ENCODE data around the gene P4HTM.

GRCh38 chr3:49015765-49016164, 25.7 kb downstream of the P4HTM start:
- no peak for TF ChIP-seq POLR2AphosphoS5 (IDR thresholded peaks at IDR 0.05; ENCODE audit: low read depth)
- no peak for TF ChIP-seq CTCF (IDR thresholded peaks at IDR 0.05; ENCODE audit: insufficient read depth, low read length)
- TF ChIP-seq REST (IDR thresholded peaks at IDR 0.05; ENCODE audit: insufficient replicate concordance, low read depth) = no peak
- TF ChIP-seq GABPA (IDR thresholded peaks at IDR 0.05; ENCODE audit: low read depth) = no peak
- TF ChIP-seq SPI1 (IDR thresholded peaks at IDR 0.05; ENCODE audit: borderline replicate concordance, low read depth) = no peak
